GM21786 (cell line): ENCODE data around the gene CWC27.
"Not testable (repeated sequence)": the region's sequence is repeated elsewhere in the genome, so short reads cannot be mapped to it uniquely, and the experiment has no call there.

Source experiments
- ATAC-seq: cut with Tn5 transposase; IDR thresholded peaks from one replicate; pipeline ENCODE4 v1.9.1; 2021; ENCODE audit not compliant: unreplicated experiment

CWC27 gene

GRCh38 chr5:64788156-64788555, 19.4 kb downstream of the CWC27 start:
- ATAC-seq = no peak

GRCh38 chr5:64789457-64789856, 20.7 kb downstream of the CWC27 start:
- ATAC-seq = no peak

- no peak for ATAC-seq
These were observed 21.5 kb downstream of the CWC27 start for GRCh38 chr5:64790210-64790609.

GRCh38 chr5:64792469-64792868, 23.7 kb downstream of the CWC27 start:
- no peak for ATAC-seq

- ATAC-seq = no peak
These were observed 25.5 kb downstream of the CWC27 start for GRCh38 chr5:64794053-64794770.

GRCh38 chr5:64796301-64796700, 27.6 kb downstream of the CWC27 start:
- ATAC-seq = no peak

GRCh38 chr5:64800926-64801325, 32.2 kb downstream of the CWC27 start:
- no peak for ATAC-seq

GRCh38 chr5:64806537-64806936, 37.8 kb downstream of the CWC27 start:
- no peak for ATAC-seq

GRCh38 chr5:64807520-64807919, 38.8 kb downstream of the CWC27 start:
- no peak for ATAC-seq

- ATAC-seq = no peak
These were observed 42.4 kb downstream of the CWC27 start for GRCh38 chr5:64811050-64811640.

- ATAC-seq = peak; percentile 91
These were observed 45.3 kb downstream of the CWC27 start for GRCh38 chr5:64814073-64814472.

GRCh38 chr5:64818245-64818644, 49.5 kb downstream of the CWC27 start:
- ATAC-seq = no peak

- not testable (repeated sequence) for ATAC-seq
These were observed 50.6 kb downstream of the CWC27 start for GRCh38 chr5:64819345-64819744.

- no peak for ATAC-seq
These were observed 53.6 kb downstream of the CWC27 start for GRCh38 chr5:64822320-64822719.

GRCh38 chr5:64826541-64826940, 57.8 kb downstream of the CWC27 start:
- ATAC-seq = no peak

GRCh38 chr5:64827703-64828102, 59.0 kb downstream of the CWC27 start:
- no peak for ATAC-seq

- ATAC-seq = not testable (repeated sequence)
These were observed 61.9 kb downstream of the CWC27 start for GRCh38 chr5:64830650-64831049.

GRCh38 chr5:64831996-64832395, 63.3 kb downstream of the CWC27 start:
- no peak for ATAC-seq

GRCh38 chr5:64834037-64834436, 65.3 kb downstream of the CWC27 start:
- no peak for ATAC-seq

GRCh38 chr5:64834611-64835010, 65.9 kb downstream of the CWC27 start:
- no peak for ATAC-seq

GRCh38 chr5:64835266-64835665, 66.5 kb downstream of the CWC27 start:
- no peak for ATAC-seq

GRCh38 chr5:64836190-64836755, 67.5 kb downstream of the CWC27 start:
- no peak for ATAC-seq
